ENCODE data around the gene CYP1A1.

GRCh38 chr15:74695597-74696397 is 29.5 kb downstream of the CYP1A1 start, which contains the start of gene EDC3:
- TF ChIP-seq, protein P1, sequence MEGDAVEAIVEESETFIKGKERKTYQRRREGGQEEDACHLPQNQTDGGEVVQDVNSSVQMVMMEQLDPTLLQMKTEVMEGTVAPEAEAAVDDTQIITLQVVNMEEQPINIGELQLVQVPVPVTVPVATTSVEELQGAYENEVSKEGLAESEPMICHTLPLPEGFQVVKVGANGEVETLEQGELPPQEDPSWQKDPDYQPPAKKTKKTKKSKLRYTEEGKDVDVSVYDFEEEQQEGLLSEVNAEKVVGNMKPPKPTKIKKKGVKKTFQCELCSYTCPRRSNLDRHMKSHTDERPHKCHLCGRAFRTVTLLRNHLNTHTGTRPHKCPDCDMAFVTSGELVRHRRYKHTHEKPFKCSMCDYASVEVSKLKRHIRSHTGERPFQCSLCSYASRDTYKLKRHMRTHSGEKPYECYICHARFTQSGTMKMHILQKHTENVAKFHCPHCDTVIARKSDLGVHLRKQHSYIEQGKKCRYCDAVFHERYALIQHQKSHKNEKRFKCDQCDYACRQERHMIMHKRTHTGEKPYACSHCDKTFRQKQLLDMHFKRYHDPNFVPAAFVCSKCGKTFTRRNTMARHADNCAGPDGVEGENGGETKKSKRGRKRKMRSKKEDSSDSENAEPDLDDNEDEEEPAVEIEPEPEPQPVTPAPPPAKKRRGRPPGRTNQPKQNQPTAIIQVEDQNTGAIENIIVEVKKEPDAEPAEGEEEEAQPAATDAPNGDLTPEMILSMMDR (IDR thresholded peaks at IDR 0.05; ENCODE audit: low read depth, low read length, missing input control), result no peak
- TF ChIP-seq, protein P2, sequence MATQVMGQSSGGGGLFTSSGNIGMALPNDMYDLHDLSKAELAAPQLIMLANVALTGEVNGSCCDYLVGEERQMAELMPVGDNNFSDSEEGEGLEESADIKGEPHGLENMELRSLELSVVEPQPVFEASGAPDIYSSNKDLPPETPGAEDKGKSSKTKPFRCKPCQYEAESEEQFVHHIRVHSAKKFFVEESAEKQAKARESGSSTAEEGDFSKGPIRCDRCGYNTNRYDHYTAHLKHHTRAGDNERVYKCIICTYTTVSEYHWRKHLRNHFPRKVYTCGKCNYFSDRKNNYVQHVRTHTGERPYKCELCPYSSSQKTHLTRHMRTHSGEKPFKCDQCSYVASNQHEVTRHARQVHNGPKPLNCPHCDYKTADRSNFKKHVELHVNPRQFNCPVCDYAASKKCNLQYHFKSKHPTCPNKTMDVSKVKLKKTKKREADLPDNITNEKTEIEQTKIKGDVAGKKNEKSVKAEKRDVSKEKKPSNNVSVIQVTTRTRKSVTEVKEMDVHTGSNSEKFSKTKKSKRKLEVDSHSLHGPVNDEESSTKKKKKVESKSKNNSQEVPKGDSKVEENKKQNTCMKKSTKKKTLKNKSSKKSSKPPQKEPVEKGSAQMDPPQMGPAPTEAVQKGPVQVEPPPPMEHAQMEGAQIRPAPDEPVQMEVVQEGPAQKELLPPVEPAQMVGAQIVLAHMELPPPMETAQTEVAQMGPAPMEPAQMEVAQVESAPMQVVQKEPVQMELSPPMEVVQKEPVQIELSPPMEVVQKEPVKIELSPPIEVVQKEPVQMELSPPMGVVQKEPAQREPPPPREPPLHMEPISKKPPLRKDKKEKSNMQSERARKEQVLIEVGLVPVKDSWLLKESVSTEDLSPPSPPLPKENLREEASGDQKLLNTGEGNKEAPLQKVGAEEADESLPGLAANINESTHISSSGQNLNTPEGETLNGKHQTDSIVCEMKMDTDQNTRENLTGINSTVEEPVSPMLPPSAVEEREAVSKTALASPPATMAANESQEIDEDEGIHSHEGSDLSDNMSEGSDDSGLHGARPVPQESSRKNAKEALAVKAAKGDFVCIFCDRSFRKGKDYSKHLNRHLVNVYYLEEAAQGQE (IDR thresholded peaks at IDR 0.05), result no peak
- no peak for TF ChIP-seq HNF4G (IDR thresholded peaks at IDR 0.05)
- no peak for TF ChIP-seq MAX (IDR thresholded peaks at IDR 0.05)
- peak in 1 of 2 donors; percentile 42 for TF ChIP-seq RAD21 (IDR thresholded peaks at IDR 0.05)
- no peak for TF ChIP-seq TAF1 (conservative IDR thresholded peaks at IDR 0.05)
- TF ChIP-seq YY1 (IDR thresholded peaks at IDR 0.05), result peak; percentile 62
- TF ChIP-seq GABPA (IDR thresholded peaks at IDR 0.05 in 1 of 2, conservative IDR thresholded peaks at IDR 0.05 in 1 of 2), result peak; percentile 97 to 100
- TF ChIP-seq SP1 (IDR thresholded peaks at IDR 0.05), result no peak
- no peak for TF ChIP-seq EGR1 (IDR thresholded peaks at IDR 0.05; ENCODE audit: low read depth in 2 of 2)
- no peak for TF ChIP-seq ATF3 (IDR thresholded peaks at IDR 0.05)
- TF ChIP-seq RXRA (IDR thresholded peaks at IDR 0.05), result no peak
- TF ChIP-seq JUND (IDR thresholded peaks at IDR 0.05), result no peak
